Astrocyte (in vitro differentiated cells and primary cell): ENCODE data around the gene PIK3R2. TPM values are rescaled to one million over a fixed set of nuclear protein-coding genes. Genes with fewer than 3 reads are reported as not detected.
"Not testable (repeated sequence)": the region's sequence is repeated elsewhere in the genome, so short reads cannot be mapped to it uniquely, and the experiment has no call there.

Source experiments
- DNase-seq: peaks from one replicate; pipeline ENCODE4 v3.0.0-alpha.2; 2010; ENCODE audit warnings: low read depth
- FAIRE-seq: peaks from 2 replicates; lab custom pipeline; 2011; peaks lifted over from hg19 to GRCh38; lab: Jason Lieb, UNC
- H2AFZ ChIP-seq: 2 replicates; pipeline ENCODE4 v1.6.0; 2012; ENCODE audit warnings: low read depth, low read length, inconsistent platforms
- H3K27ac ChIP-seq: 2 replicates; pipeline ENCODE4 v1.5.1; 2011; ENCODE audit warnings: low read depth, low read length, inconsistent platforms
- H3K27me3 ChIP-seq: 2 replicates; pipeline ENCODE4 v1.6.0; 2011; ENCODE audit warnings: low read length, inconsistent platforms; ENCODE audit not compliant: insufficient read depth
- H3K36me3 ChIP-seq: 2 replicates; pipeline ENCODE4 v1.5.1; 2011; ENCODE audit warnings: low read length, inconsistent platforms; ENCODE audit not compliant: insufficient read depth
- H3K4me1 ChIP-seq: 2 replicates; pipeline ENCODE4 v1.5.1; 2011; ENCODE audit warnings: low read length, inconsistent platforms; ENCODE audit not compliant: insufficient read depth
- H3K4me2 ChIP-seq: 2 replicates; pipeline ENCODE4 v1.6.0; 2012; ENCODE audit warnings: low read length, inconsistent platforms
- H3K4me3 ChIP-seq: 2 replicates; pipeline ENCODE4 v1.5.1; 2011; ENCODE audit warnings: low read depth, mild to moderate bottlenecking, low read length, inconsistent platforms; ENCODE audit not compliant: insufficient read depth
- H3K79me2 ChIP-seq: 2 replicates; pipeline ENCODE4 v1.6.0; 2012; ENCODE audit warnings: mild to moderate bottlenecking, low read length, inconsistent platforms; ENCODE audit not compliant: insufficient read depth
- H3K9ac ChIP-seq: 2 replicates; pipeline ENCODE4 v1.6.0; 2012; ENCODE audit warnings: mild to moderate bottlenecking, low read length, inconsistent platforms
- H3K9me3 ChIP-seq: 2 replicates; pipeline ENCODE4 v1.5.1; 2012; ENCODE audit warnings: low read depth, mild to moderate bottlenecking, low read length, inconsistent platforms; ENCODE audit not compliant: insufficient read depth
- H4K20me1 ChIP-seq: 2 replicates; pipeline ENCODE4 v1.6.0; 2012; ENCODE audit warnings: low read length, inconsistent platforms; ENCODE audit not compliant: insufficient read depth
- H3K27ac Mint-ChIP-seq: one replicate; pipeline ENCODE4 v1.8.0; 2021; ENCODE audit warnings: mild to moderate bottlenecking, mixed read lengths; ENCODE audit not compliant: unreplicated experiment
- H3K27me3 Mint-ChIP-seq: one replicate; pipeline ENCODE4 v1.8.0; 2021; ENCODE audit warnings: low read depth, mixed read lengths; ENCODE audit not compliant: unreplicated experiment
- H3K36me3 Mint-ChIP-seq: one replicate; pipeline ENCODE4 v1.8.0; 2021; ENCODE audit warnings: low read depth, mixed read lengths; ENCODE audit not compliant: unreplicated experiment
- H3K4me1 Mint-ChIP-seq: one replicate; pipeline ENCODE4 v1.8.0; 2021; ENCODE audit warnings: low read depth, mixed read lengths; ENCODE audit not compliant: unreplicated experiment
- H3K4me3 Mint-ChIP-seq: one replicate; pipeline ENCODE4 v1.8.0; 2021; ENCODE audit warnings: mild to moderate bottlenecking, moderate library complexity, mixed read lengths; ENCODE audit not compliant: unreplicated experiment
- H3K9me3 Mint-ChIP-seq: one replicate; pipeline ENCODE4 v1.8.0; 2021; ENCODE audit warnings: mild to moderate bottlenecking, mixed read lengths; ENCODE audit not compliant: unreplicated experiment
- EZH2 ChIP-seq: IDR thresholded peaks from 2 replicates; pipeline ENCODE4 v1.6.1; 2012; ENCODE audit warnings: mild to moderate bottlenecking, low read length, inconsistent platforms; ENCODE audit not compliant: insufficient read depth
- total RNA-seq: library from RNA; stranded (reverse); gene quantifications from 2 replicates; pipeline ENCODE4 v1.2.1, GENCODE V29; 2021
- TF ChIP-seq, protein P1 (sequence below): IDR thresholded peaks from 2 replicates; pipeline ENCODE4 v1.5.1; 2011; ENCODE audit warnings: low read depth, mild to moderate bottlenecking, inconsistent platforms, low read length, moderate library complexity; ENCODE audit not compliant: insufficient read depth

PIK3R2 gene
- total RNA-seq, 1 donor from 2014 or later: 58.4 TPM

DNA sequence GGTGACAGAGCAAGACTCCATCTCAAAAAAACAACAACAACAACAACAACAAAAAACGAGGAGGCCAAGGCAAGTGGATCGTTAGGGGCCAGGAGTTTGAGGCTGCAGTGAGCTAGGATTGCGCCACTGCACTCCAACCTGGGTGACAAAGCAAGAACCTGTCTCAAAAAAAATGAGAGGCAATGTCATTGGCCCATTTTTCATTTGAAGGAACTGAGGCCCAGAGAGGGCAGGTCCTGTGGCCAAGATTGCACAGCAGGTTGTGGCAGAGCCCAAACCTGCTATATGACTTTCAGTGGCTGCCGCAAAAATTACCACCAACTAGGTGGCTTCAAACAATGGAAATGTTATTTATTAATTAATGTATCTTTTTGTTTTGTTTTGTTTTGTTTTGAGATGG, 5.5 kb downstream of the PIK3R2 start:
- no peak for TF ChIP-seq EZH2
- TF ChIP-seq, protein P1, sequence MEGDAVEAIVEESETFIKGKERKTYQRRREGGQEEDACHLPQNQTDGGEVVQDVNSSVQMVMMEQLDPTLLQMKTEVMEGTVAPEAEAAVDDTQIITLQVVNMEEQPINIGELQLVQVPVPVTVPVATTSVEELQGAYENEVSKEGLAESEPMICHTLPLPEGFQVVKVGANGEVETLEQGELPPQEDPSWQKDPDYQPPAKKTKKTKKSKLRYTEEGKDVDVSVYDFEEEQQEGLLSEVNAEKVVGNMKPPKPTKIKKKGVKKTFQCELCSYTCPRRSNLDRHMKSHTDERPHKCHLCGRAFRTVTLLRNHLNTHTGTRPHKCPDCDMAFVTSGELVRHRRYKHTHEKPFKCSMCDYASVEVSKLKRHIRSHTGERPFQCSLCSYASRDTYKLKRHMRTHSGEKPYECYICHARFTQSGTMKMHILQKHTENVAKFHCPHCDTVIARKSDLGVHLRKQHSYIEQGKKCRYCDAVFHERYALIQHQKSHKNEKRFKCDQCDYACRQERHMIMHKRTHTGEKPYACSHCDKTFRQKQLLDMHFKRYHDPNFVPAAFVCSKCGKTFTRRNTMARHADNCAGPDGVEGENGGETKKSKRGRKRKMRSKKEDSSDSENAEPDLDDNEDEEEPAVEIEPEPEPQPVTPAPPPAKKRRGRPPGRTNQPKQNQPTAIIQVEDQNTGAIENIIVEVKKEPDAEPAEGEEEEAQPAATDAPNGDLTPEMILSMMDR: no peak
- FAIRE-seq (no peak), DNase-seq (no peak)
- Histone ChIP-seq H3K4me3 (no peak overlapping the region), H2AFZ (no peak overlapping the region), H3K36me3 (peaks cover 9% of the 10 kb centered on the region), H3K79me2 (peaks cover 26% of the 10 kb centered on the region), H3K27me3 (no peaks in the 10 kb centered on the region), H4K20me1 (peaks cover 36% of the 10 kb centered on the region), H3K4me1 (peaks cover 25% of the 10 kb centered on the region), H3K9me3 (no peaks in the 10 kb centered on the region), H3K4me2 (no peak overlapping the region), H3K27ac (no peak overlapping the region), H3K9ac (no peak overlapping the region)
- Mint-ChIP-seq H3K27ac (no peak overlapping the region), H3K4me1 (peaks cover 7% of the 10 kb centered on the region), H3K4me3 (no peak overlapping the region), H3K27me3 (no peaks in the 10 kb centered on the region), H3K36me3 (peaks cover 4% of the 10 kb centered on the region), H3K9me3 (peaks cover 1% of the 10 kb centered on the region)

DNA sequence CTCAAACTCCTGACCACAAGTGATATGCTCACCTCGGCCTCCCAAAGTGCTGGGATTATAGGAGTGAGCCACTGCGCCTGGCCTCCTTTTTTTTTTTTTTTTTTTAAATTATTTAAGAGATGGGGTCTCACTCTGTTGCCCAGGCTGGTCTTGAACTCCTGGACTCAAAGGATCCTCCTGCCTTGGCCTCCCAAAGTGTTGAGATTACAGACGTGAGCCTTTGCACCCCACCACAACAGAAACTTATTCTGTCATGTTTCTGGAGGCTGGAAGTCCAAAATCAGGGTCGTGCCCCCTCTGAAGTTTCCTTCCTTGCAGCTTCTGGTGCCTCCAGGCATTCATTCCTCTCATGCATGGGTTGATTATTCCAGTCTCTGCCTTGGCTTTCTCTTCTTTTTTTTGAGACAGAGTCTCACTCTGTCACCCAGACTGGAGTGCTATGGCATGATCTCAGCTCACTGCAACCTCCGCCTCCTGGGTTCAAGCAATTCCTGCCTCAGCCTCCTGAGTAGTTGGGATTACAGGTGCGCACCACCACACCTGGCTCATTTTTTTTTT, 6.2 kb downstream of the PIK3R2 start:
- not testable (repeated sequence) for H3K9me3 Mint-ChIP-seq, DNase-seq, FAIRE-seq, H3K27ac Mint-ChIP-seq, H3K4me3 ChIP-seq, H3K4me1 Mint-ChIP-seq, H3K27me3 ChIP-seq, H3K36me3 Mint-ChIP-seq, H3K27me3 Mint-ChIP-seq, H3K9me3 ChIP-seq, H3K27ac ChIP-seq, H2AFZ ChIP-seq, H3K9ac ChIP-seq, H3K4me2 ChIP-seq, H3K4me3 Mint-ChIP-seq
- H3K36me3 ChIP-seq: peaks cover 10% of the 10 kb centered on the region
- H3K4me1 ChIP-seq: peaks cover 19% of the 10 kb centered on the region
- peaks cover 31% of the 10 kb centered on the region for H4K20me1 ChIP-seq
- peaks cover 19% of the 10 kb centered on the region for H3K79me2 ChIP-seq

DNA sequence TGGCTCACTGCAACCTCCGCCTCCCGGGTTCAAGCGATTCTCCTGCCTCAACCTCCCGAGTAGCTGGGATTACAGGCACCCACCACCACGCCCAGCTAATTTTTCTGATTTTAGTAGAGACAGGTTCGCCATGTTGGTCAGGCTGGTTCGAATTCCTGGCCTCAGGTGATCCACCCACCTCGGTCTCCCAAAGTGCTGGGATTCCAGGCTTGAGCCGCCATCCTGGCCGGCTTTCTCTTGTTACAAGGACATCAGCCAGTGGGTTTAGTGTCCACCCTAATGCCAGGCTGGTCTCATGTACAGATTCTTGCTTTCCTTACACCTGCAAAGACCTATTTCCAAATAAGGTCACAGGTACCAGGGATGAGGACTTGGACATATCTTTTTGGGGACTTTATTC, 6.8 kb downstream of the PIK3R2 start:
- Histone ChIP-seq H3K27me3 (no peaks in the 10 kb centered on the region), H3K36me3 (peaks cover 13% of the 10 kb centered on the region), H3K9me3 (no peaks in the 10 kb centered on the region), H3K4me2 (no peak overlapping the region), H4K20me1 (peaks cover 26% of the 10 kb centered on the region), H3K9ac (no peak overlapping the region), H3K27ac (no peak overlapping the region), H3K4me3 (no peak overlapping the region), H3K79me2 (peaks cover 14% of the 10 kb centered on the region), H3K4me1 (peaks cover 16% of the 10 kb centered on the region), H2AFZ (no peak overlapping the region)
- Mint-ChIP-seq H3K9me3 (peaks cover 1% of the 10 kb centered on the region), H3K4me1 (peaks cover 4% of the 10 kb centered on the region), H3K27ac (no peak overlapping the region), H3K36me3 (peaks cover 4% of the 10 kb centered on the region), H3K4me3 (no peak overlapping the region), H3K27me3 (no peaks in the 10 kb centered on the region)
- no peak for TF ChIP-seq EZH2
- TF ChIP-seq, protein P1: no peak
- no peak for DNase-seq
- FAIRE-seq: no peak
